Activated CD8-positive, alpha-beta T cell treated with anti-CD3 and anti-CD28 coated beads, Interleukin-2, amount 10 ng/mL, durations not matched to agents 7 days and 5 days (primary cell): Measurements from ENCODE around the gene CRMP1. TPM values are rescaled to one million over a fixed set of nuclear protein-coding genes. Genes with fewer than 3 reads are reported as not detected.
"Not testable (repeated sequence)": the region's sequence is repeated elsewhere in the genome, so short reads cannot be mapped to it uniquely, and the experiment has no call there.

ENCODE experiments used
- ATAC-seq: fragments of 150-1000 bp; cut with Tn5 transposase; one replicate; pipeline ENCODE4 v1.10.0; 2021; ENCODE audit warnings: moderate library complexity
- CTCF ChIA-PET: fragments of 350-600 bp; sonication (Branson Sonifier 250); formaldehyde crosslinking; loops from one replicate; lab custom pipeline; 2021; ENCODE audit warnings: antibody characterized with exemption; lab: Charles Lee
- POLR2A ChIA-PET: fragments of 350-600 bp; sonication (Branson Sonifier 250); formaldehyde crosslinking; loops from one replicate; lab custom pipeline; 2021; ENCODE audit warnings: antibody characterized with exemption; lab: Charles Lee
- DNase-seq: peaks from one replicate; pipeline ENCODE4 v3.0.0-alpha.2; 2020
- H3K27ac Mint-ChIP-seq: one replicate; pipeline ENCODE4 v1.8.0; 2021; ENCODE audit warnings: mild to moderate bottlenecking, mixed read lengths
- H3K27me3 Mint-ChIP-seq: one replicate; pipeline ENCODE4 v1.8.0; 2021; ENCODE audit warnings: low read depth, mixed read lengths
- H3K36me3 Mint-ChIP-seq: one replicate; pipeline ENCODE4 v1.8.0; 2021; ENCODE audit warnings: low read depth, mixed read lengths
- H3K4me1 Mint-ChIP-seq: one replicate; pipeline ENCODE4 v1.8.0; 2021; ENCODE audit warnings: low read depth, mixed read lengths
- H3K4me3 Mint-ChIP-seq: one replicate; pipeline ENCODE4 v1.8.0; 2021; ENCODE audit warnings: mild to moderate bottlenecking, mixed read lengths
- H3K9me3 Mint-ChIP-seq: one replicate; pipeline ENCODE4 v1.8.0; 2022; ENCODE audit warnings: mixed read lengths; ENCODE audit not compliant: insufficient read depth
- total RNA-seq, 2 experiments: library from RNA; stranded (reverse); gene quantifications; one replicate each; pipeline ENCODE4 v1.2.3, GENCODE V29; 2021

CRMP1 gene
- total RNA-seq, 2 experiments from 2014 or later: not detected

GRCh38 chr4:5823542-5824211 lies 69.2 kb downstream of the CRMP1 start:
- ChIA-PET CTCF (interaction anchor here (1.0 to 1.9 kb wide), 2 partner anchors 11 to 47 kb away, joined by 3 to 6 read pairs; no protein-coding TSS in a partner anchor), POLR2A (no interaction called here)
- DNase-seq (no peak), ATAC-seq (no peak)
- Mint-ChIP-seq H3K27me3 (peaks cover 4% of the 10 kb centered on the region), H3K9me3 (no peaks in the 10 kb centered on the region), H3K4me3 (no peak overlapping the region), H3K4me1 (peaks cover 28% of the 10 kb centered on the region), H3K27ac (no peak overlapping the region), H3K36me3 (no peaks in the 10 kb centered on the region)

GRCh38 chr4:5822619-5823018 lies 70.3 kb downstream of the CRMP1 start:
- DNase-seq (no peak), ATAC-seq (no peak)
- POLR2A ChIA-PET: no interaction called here
- CTCF ChIA-PET: interaction anchor here (0.8 to 1.9 kb wide), 2 partner anchors 10 to 157 kb away, joined by 3 to 6 read pairs; no protein-coding TSS in a partner anchor
- Mint-ChIP-seq H3K9me3 (no peaks in the 10 kb centered on the region), H3K27me3 (peaks cover 2% of the 10 kb centered on the region), H3K36me3 (no peaks in the 10 kb centered on the region), H3K4me3 (no peak overlapping the region), H3K4me1 (peaks cover 28% of the 10 kb centered on the region), H3K27ac (no peak overlapping the region)

DNA sequence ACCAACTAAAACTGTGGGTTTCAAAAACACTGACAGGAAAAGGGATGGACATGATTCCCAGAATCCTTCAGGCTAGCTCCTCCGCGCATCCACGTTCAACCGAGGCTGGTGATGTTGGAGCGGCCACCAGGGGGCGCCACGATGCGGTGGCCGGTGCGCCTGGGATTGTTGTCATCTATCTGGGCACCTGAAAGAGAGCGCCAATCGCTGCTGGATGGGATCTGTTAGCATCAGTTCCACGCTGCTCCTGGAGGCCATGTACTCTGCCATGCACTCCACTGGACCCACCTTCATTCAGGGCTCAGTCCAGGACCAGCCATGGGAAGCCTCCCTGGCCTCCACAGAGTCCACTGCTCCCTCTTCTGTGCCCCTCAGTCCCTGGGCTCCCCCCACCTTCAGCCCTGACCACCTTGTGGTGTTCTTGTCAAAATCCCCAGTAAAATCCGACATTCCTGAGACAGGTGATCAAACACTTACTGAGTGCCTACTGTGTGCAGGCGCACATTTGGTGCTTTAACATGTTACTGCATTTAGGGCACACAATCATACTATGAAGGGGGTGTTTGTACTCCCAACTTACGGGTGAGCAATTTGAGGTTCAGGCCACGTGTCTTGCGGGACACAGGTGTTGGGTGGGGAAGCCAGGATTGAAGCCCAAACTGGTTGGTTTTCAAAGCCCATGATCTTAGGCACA lies 71.1 kb downstream of the CRMP1 start:
- H3K4me1 Mint-ChIP-seq: peaks cover 20% of the 10 kb centered on the region
- no peak overlapping the region for H3K27ac Mint-ChIP-seq
- H3K27me3 Mint-ChIP-seq: no peaks in the 10 kb centered on the region
- H3K4me3 Mint-ChIP-seq: no peak overlapping the region
- DNase-seq: no peak
- H3K36me3 Mint-ChIP-seq: no peaks in the 10 kb centered on the region
- ATAC-seq: no peak
- H3K9me3 Mint-ChIP-seq: no peaks in the 10 kb centered on the region
- ChIA-PET POLR2A (no interaction called here), CTCF (interaction anchor here (0.8 to 1.9 kb wide), 2 partner anchors 9 to 158 kb away, joined by 3 to 6 read pairs; no protein-coding TSS in a partner anchor)

DNA sequence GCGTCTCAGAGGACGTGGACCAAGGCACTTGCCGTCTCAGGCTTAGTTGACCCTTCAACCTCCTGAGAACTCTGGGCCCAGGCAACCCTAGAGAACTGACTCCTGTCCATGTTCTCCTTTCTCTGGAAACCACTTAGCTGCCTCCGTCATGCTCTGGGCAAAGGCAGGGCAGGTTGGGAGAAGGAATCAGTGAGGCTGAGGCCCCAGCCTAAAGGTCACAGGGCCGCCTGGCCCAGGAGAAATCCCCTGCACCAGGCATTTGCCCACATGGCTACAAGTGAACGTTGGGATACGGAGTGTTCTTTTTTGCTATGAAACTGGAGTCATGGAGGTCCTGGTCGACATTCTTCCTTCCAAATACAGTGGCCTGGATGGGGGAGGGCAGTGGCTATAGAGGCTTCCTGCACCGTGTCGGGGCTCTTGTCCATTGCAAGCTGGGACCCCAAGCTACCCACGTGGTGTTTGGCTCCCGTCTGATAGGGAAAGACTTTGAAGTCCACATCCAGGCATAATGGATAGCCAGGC lies 76.0 kb downstream of the CRMP1 start:
- ChIA-PET CTCF (no interaction called here), POLR2A (no interaction called here)
- no peak overlapping the region for H3K27ac Mint-ChIP-seq
- no peak for DNase-seq
- H3K36me3 Mint-ChIP-seq: no peaks in the 10 kb centered on the region
- no peak for ATAC-seq
- H3K4me1 Mint-ChIP-seq: no peaks in the 10 kb centered on the region
- no peaks in the 10 kb centered on the region for H3K9me3 Mint-ChIP-seq
- H3K27me3 Mint-ChIP-seq: no peaks in the 10 kb centered on the region
- H3K4me3 Mint-ChIP-seq: no peak overlapping the region

GRCh38 chr4:5816101-5816500 lies 76.8 kb downstream of the CRMP1 start:
- Mint-ChIP-seq H3K27me3 (no peaks in the 10 kb centered on the region), H3K4me1 (no peaks in the 10 kb centered on the region), H3K9me3 (no peaks in the 10 kb centered on the region), H3K27ac (no peak overlapping the region), H3K4me3 (no peak overlapping the region), H3K36me3 (no peaks in the 10 kb centered on the region)
- CTCF ChIA-PET: no interaction called here
- no peak for ATAC-seq
- POLR2A ChIA-PET: no interaction called here
- no peak for DNase-seq

DNA sequence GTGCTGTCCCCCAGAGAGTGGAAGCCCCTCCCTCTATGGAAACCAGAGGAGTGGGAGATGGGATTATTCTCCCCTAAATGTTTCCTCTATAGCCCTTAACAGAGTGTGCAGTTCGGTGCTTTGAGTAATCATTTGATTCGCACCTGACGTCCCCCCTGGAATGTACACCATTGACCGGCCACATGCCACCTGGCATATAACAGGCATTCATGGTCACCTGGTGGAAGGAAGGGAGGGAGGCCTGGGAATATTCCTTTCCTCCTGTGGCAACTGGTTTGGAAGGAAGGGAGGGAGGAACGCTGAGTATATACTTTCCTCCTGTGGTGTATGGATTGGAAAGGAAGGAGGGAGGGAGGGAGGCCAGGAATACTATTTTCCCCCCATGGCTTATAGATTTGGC lies 77.2 kb downstream of the CRMP1 start:
- Mint-ChIP-seq H3K27ac (no peak overlapping the region), H3K36me3 (no peaks in the 10 kb centered on the region), H3K4me3 (no peak overlapping the region), H3K27me3 (no peaks in the 10 kb centered on the region), H3K4me1 (no peaks in the 10 kb centered on the region), H3K9me3 (no peaks in the 10 kb centered on the region)
- no peak for ATAC-seq
- DNase-seq: no peak
- CTCF ChIA-PET: no interaction called here
- POLR2A ChIA-PET: no interaction called here

DNA sequence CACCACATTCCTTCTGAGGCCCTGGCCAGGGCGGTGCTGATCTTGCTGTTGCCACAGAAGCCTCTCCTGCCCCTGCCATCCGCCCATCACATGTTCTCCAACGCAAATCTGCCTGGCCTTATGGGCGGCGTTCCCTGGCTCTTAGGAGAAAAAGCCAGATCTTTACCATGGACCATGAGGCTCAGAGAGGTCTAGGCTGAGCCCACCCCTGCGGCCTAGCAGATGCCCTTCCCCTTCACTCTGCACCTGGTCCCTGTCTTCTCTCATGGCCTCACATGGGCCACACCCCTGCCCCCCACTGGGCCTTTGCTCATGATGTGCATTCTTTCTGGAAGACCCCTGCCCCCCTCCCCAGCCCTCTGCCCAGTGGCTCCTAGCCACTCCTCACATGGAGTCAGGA lies 78.5 kb downstream of the CRMP1 start:
- no peak for DNase-seq
- no peaks in the 10 kb centered on the region for H3K4me1 Mint-ChIP-seq
- H3K4me3 Mint-ChIP-seq: no peak overlapping the region
- H3K36me3 Mint-ChIP-seq: no peaks in the 10 kb centered on the region
- ATAC-seq: no peak
- H3K27me3 Mint-ChIP-seq: no peaks in the 10 kb centered on the region
- H3K9me3 Mint-ChIP-seq: no peaks in the 10 kb centered on the region
- no peak overlapping the region for H3K27ac Mint-ChIP-seq
- ChIA-PET CTCF (no interaction called here), POLR2A (no interaction called here)

DNA sequence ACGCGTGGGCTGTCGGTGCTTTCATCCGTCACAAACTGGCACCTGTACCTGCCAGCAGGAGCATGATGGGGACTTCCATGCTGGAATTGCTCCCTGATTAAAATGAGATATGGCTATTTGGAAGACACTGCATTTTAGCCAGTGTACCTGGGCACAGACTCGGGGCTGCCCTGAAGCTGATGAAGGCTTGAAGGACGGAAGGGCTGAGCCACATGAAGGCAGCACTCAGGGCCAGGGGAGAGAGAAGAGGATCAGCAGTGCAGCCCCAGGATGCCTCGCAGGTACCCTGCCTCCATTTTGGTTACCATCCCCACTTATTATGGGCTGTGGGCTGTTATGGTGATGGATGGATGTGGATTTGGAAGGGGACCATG lies 79.0 kb downstream of the CRMP1 start:
- CTCF ChIA-PET: interaction anchor here (0.9 to 2.2 kb wide), 3 partner anchors 9 to 763 kb away, joined by 3 to 6 read pairs (median 3); partner anchors contain the start of gene STK32B
- H3K36me3 Mint-ChIP-seq: no peaks in the 10 kb centered on the region

GRCh38 chr4:5812506-5813229 lies 80.2 kb downstream of the CRMP1 start:
- Mint-ChIP-seq H3K4me1 (no peaks in the 10 kb centered on the region), H3K4me3 (no peak overlapping the region), H3K27ac (no peak overlapping the region), H3K9me3 (no peaks in the 10 kb centered on the region), H3K27me3 (no peaks in the 10 kb centered on the region), H3K36me3 (no peaks in the 10 kb centered on the region)
- ChIA-PET CTCF (interaction anchor here (0.7 to 2.2 kb wide), 5 partner anchors 9 to 761 kb away, joined by 3 to 6 read pairs (median 4); partner anchors contain the start of gene STK32B), POLR2A (no interaction called here)
- ATAC-seq (no peak), DNase-seq (peak; percentile 50)

More for the DNA sequence above, 79.0 kb downstream of the CRMP1 start:
- POLR2A ChIA-PET: no interaction called here
- Mint-ChIP-seq H3K27me3 (no peaks in the 10 kb centered on the region), H3K4me3 (no peak overlapping the region), H3K27ac (no peak overlapping the region), H3K9me3 (no peaks in the 10 kb centered on the region), H3K4me1 (no peaks in the 10 kb centered on the region)
- no peak for ATAC-seq
- DNase-seq: no peak

- H3K4me1 Mint-ChIP-seq, H3K9me3 Mint-ChIP-seq, H3K27ac Mint-ChIP-seq, H3K27me3 Mint-ChIP-seq, ATAC-seq, POLR2A ChIA-PET, H3K36me3 Mint-ChIP-seq, DNase-seq, H3K4me3 Mint-ChIP-seq: not testable (repeated sequence)
- CTCF ChIA-PET: interaction anchor here (1.2 to 2.2 kb wide), 2 partner anchors 11 to 15 kb away, joined by 4 to 6 read pairs; no protein-coding TSS in a partner anchor
Measured at GRCh38 chr4:5812057-5812456, 80.8 kb downstream of the CRMP1 start.

- DNase-seq: no peak
- no peak overlapping the region for H3K27ac Mint-ChIP-seq
- POLR2A ChIA-PET: no interaction called here
Measured at GRCh38 chr4:5810770-5811430, 82.0 kb downstream of the CRMP1 start.

More at GRCh38 chr4:5810770-5811430, 82.0 kb downstream of the CRMP1 start:
- Mint-ChIP-seq H3K36me3 (no peaks in the 10 kb centered on the region), H3K4me1 (no peaks in the 10 kb centered on the region), H3K27me3 (no peaks in the 10 kb centered on the region), H3K9me3 (no peaks in the 10 kb centered on the region), H3K4me3 (no peak overlapping the region)
- CTCF ChIA-PET: no interaction called here
- no peak for ATAC-seq
